Activated naive CD8-positive, alpha-beta T cell treated with anti-CD3 and anti-CD28 coated beads, Interleukin-2, amount 50 U/mL, for 16 hours (primary cell): ENCODE results near the gene FGF9.

ENCODE experiments used
- DNase-seq: peaks from one replicate; pipeline ENCODE4 v3.0.0-alpha.2; 2020; ENCODE audit warnings: low read depth, low spot score

Gene FGF9

GRCh38 chr13:21674490-21675009, 3.7 kb downstream of the FGF9 start:
- no peak for DNase-seq

GRCh38 chr13:21675095-21675991, 4.5 kb downstream of the FGF9 start:
- no peak for DNase-seq

GRCh38 chr13:21676611-21677021, 5.7 kb downstream of the FGF9 start:
- no peak for DNase-seq

GRCh38 chr13:21677075-21677623, 6.3 kb downstream of the FGF9 start:
- no peak for DNase-seq

GRCh38 chr13:21683034-21683733, 12.3 kb downstream of the FGF9 start:
- DNase-seq = no peak

- DNase-seq = no peak
These were observed 13.7 kb downstream of the FGF9 start for GRCh38 chr13:21684576-21684975.

GRCh38 chr13:21685485-21686064, 14.7 kb downstream of the FGF9 start:
- DNase-seq = no peak

GRCh38 chr13:21686751-21687391, 16.0 kb downstream of the FGF9 start:
- DNase-seq = no peak

GRCh38 chr13:21688056-21688455, 17.2 kb downstream of the FGF9 start:
- DNase-seq = no peak

- no peak for DNase-seq
These were observed 18.2 kb downstream of the FGF9 start for GRCh38 chr13:21689097-21689496.

- DNase-seq = no peak
These were observed 20.1 kb downstream of the FGF9 start for GRCh38 chr13:21690955-21691354.

- DNase-seq = no peak
These were observed 20.6 kb downstream of the FGF9 start for GRCh38 chr13:21691500-21691899.

- DNase-seq = no peak
These were observed 21.1 kb downstream of the FGF9 start for GRCh38 chr13:21691928-21692327.

- DNase-seq = no peak
These were observed 24.0 kb downstream of the FGF9 start for GRCh38 chr13:21694831-21695230.

- DNase-seq = no peak
These were observed 24.7 kb downstream of the FGF9 start for GRCh38 chr13:21695546-21695945.

GRCh38 chr13:21696865-21697448, 26.1 kb downstream of the FGF9 start:
- DNase-seq = no peak

- no peak for DNase-seq
These were observed 28.2 kb downstream of the FGF9 start for GRCh38 chr13:21698817-21699679.

- DNase-seq = no peak
These were observed 30.6 kb downstream of the FGF9 start for GRCh38 chr13:21701460-21701859.

GRCh38 chr13:21703846-21704245, 33.0 kb downstream of the FGF9 start:
- DNase-seq = no peak

- no peak for DNase-seq
These were observed 36.7 kb downstream of the FGF9 start for GRCh38 chr13:21707586-21707985.
